Keratinocyte (primary cell): ENCODE results near the gene P2RY11.

Source experiments
- EZH2 ChIP-seq: IDR thresholded peaks from one replicate; pipeline ENCODE4 v1.6.1; 2012; ENCODE audit warnings: inconsistent platforms, mild to moderate bottlenecking, low read length, moderate library complexity
- TF ChIP-seq, protein P1 (sequence below), 3 experiments: IDR thresholded peaks in 1 of 3; conservative IDR thresholded peaks in 1 of 3; optimal IDR thresholded peaks in 1 of 3; 2 replicates in 2 of 3; 3 replicates in 1 of 3; pipeline versions ENCODE3 to v1.5.1; 2011; ENCODE audit warnings: low read length in 3 of 3, mild to moderate bottlenecking in 3 of 3, moderate library complexity in 2 of 3, control low read depth in 1 of 3, inconsistent platforms in 1 of 3; ENCODE audit not compliant: insufficient read depth in 2 of 3; ENCODE audit errors: extremely low read depth in 1 of 3

DNA sequence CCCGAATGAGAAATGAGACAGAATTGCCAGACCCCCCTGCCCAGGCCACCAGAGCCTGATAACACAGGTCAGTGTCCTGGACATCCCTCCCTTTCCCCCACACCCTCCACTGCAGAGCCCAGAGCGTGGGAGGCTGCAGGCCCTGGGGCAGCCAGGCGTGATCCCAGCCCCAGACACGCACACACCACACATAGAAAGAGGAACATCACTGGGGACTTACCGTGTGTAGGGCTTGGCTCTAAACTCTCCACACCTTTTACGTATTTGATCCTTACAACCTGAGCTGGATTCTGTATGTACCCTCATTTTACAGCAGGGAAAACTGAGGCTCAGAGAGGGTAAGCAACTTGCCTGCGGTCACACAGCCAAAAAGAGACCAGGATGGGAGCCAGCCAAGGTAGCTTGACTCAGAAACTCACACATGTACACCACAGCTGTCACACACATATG, 8.7 kb upstream of the P2RY11 start:
- TF ChIP-seq, protein P1, sequence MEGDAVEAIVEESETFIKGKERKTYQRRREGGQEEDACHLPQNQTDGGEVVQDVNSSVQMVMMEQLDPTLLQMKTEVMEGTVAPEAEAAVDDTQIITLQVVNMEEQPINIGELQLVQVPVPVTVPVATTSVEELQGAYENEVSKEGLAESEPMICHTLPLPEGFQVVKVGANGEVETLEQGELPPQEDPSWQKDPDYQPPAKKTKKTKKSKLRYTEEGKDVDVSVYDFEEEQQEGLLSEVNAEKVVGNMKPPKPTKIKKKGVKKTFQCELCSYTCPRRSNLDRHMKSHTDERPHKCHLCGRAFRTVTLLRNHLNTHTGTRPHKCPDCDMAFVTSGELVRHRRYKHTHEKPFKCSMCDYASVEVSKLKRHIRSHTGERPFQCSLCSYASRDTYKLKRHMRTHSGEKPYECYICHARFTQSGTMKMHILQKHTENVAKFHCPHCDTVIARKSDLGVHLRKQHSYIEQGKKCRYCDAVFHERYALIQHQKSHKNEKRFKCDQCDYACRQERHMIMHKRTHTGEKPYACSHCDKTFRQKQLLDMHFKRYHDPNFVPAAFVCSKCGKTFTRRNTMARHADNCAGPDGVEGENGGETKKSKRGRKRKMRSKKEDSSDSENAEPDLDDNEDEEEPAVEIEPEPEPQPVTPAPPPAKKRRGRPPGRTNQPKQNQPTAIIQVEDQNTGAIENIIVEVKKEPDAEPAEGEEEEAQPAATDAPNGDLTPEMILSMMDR (optimal IDR thresholded peaks at IDR 0.05 in 1 of 3, IDR thresholded peaks at IDR 0.05 in 1 of 3, conservative IDR thresholded peaks at IDR 0.05 in 1 of 3; ENCODE audit: extremely low read depth in 1 of 3, insufficient read depth in 2 of 3, low read length in 3 of 3) = no peak
- TF ChIP-seq EZH2 = no peak
